WTC11 (cell line): ENCODE measurements around the gene KCNT2. TPM values are rescaled to one million over a fixed set of nuclear protein-coding genes. Genes with fewer than 3 reads are reported as not detected.

Source experiments
- ATAC-seq: fragments of 200-7000 bp; cut with Tn5 transposase; 2 replicates; pipeline ENCODE4 v1.10.0; 2021; ENCODE audit warnings: mild to moderate bottlenecking, moderate library complexity
- Bru-seq: library from RNA; stranded (reverse); fragments of 400-500 nt; gene quantifications from one replicate; lab custom pipeline; 2021; lab: Mats Ljungman, UMichigan
- CTCF ChIA-PET: fragments of 300-600 bp; sonication (Branson Sonifier 250); formaldehyde crosslinking; loops from one replicate; lab custom pipeline; 2021; ENCODE audit warnings: antibody characterized with exemption; lab: Charles Lee
- POLR2A ChIA-PET: fragments of 350-600 bp; sonication (Branson Sonifier 250); formaldehyde crosslinking; loops from one replicate; lab custom pipeline; 2021; ENCODE audit warnings: antibody characterized with exemption; lab: Charles Lee
- DNase-seq: peaks from one replicate; pipeline ENCODE4 v3.0.0; 2021; ENCODE audit warnings: low spot score
- H3K27ac Mint-ChIP-seq: 2 replicates; pipeline ENCODE4 v1.8.0; 2021; ENCODE audit warnings: mixed read lengths
- H3K27me3 Mint-ChIP-seq: 2 replicates; pipeline ENCODE4 v1.8.0; 2021; ENCODE audit warnings: low read depth, mild to moderate bottlenecking, moderate library complexity, mixed read lengths
- H3K36me3 Mint-ChIP-seq: 2 replicates; pipeline ENCODE4 v1.8.0; 2021; ENCODE audit warnings: mixed read lengths
- H3K4me1 Mint-ChIP-seq: 2 replicates; pipeline ENCODE4 v1.8.0; 2022; ENCODE audit warnings: mixed read lengths
- H3K4me3 Mint-ChIP-seq: 2 replicates; pipeline ENCODE4 v1.8.0; 2021; ENCODE audit warnings: mild to moderate bottlenecking, moderate library complexity, mixed read lengths
- H3K9me3 Mint-ChIP-seq: 2 replicates; pipeline ENCODE4 v1.8.0; 2021; ENCODE audit warnings: mixed read lengths
- ARID4B ChIP-seq: sonication (generic); formaldehyde crosslinking; IDR thresholded peaks from 2 replicates; pipeline ENCODE4 v1.8.0; 2023; ENCODE audit warnings: missing genetic modification reagents, mild to moderate bottlenecking, borderline replicate concordance
- E2F1 ChIP-seq: sonication (generic); formaldehyde crosslinking; IDR thresholded peaks from 2 replicates; pipeline ENCODE4 v1.8.0; 2022; ENCODE audit warnings: mild to moderate bottlenecking, missing genetic modification reagents
- E2F4 ChIP-seq: sonication (generic); formaldehyde crosslinking; IDR thresholded peaks from 2 replicates; pipeline ENCODE4 v1.8.1; 2022; ENCODE audit warnings: low read depth, mild to moderate bottlenecking, moderate library complexity, missing genetic modification reagents, borderline replicate concordance
- EMX1 ChIP-seq: fragments of 250-450 bp; sonication (Bioruptor Pico); IDR thresholded peaks from 2 replicates; pipeline ENCODE4 v1.8.0; 2021; ENCODE audit warnings: mild to moderate bottlenecking
- FOXP1 ChIP-seq: sonication (generic); formaldehyde crosslinking; IDR thresholded peaks from 2 replicates; pipeline ENCODE4 v1.8.0; 2022; ENCODE audit warnings: missing genetic modification reagents, mild to moderate bottlenecking, moderate library complexity, borderline replicate concordance
- GTF2I ChIP-seq: fragments of 250-450 bp; sonication (Bioruptor Pico); conservative IDR thresholded peaks from 2 replicates; pipeline ENCODE4 v1.4.0; 2021; ENCODE audit warnings: mild to moderate bottlenecking
- IRF2 ChIP-seq: sonication (generic); formaldehyde crosslinking; IDR thresholded peaks from 2 replicates; pipeline ENCODE4 v1.8.0; 2022; ENCODE audit warnings: low read depth, missing genetic modification reagents, borderline replicate concordance
- MAX ChIP-seq: sonication (generic); formaldehyde crosslinking; IDR thresholded peaks from 2 replicates; pipeline ENCODE4 v1.8.0; 2022; ENCODE audit warnings: mild to moderate bottlenecking, missing genetic modification reagents
- MYBL2 ChIP-seq: sonication (generic); formaldehyde crosslinking; IDR thresholded peaks from 2 replicates; pipeline ENCODE4 v1.8.1; 2023; ENCODE audit warnings: mild to moderate bottlenecking, moderate library complexity, missing genetic modification reagents
- NFE2L1 ChIP-seq: sonication (generic); formaldehyde crosslinking; IDR thresholded peaks from 2 replicates; pipeline ENCODE4 v1.8.1; 2023; ENCODE audit warnings: missing genetic modification reagents
- NFYB ChIP-seq: sonication (generic); formaldehyde crosslinking; conservative IDR thresholded peaks from 2 replicates; pipeline ENCODE4 v1.8.0; 2022; ENCODE audit warnings: low read depth, missing genetic modification reagents
- NR3C1 ChIP-seq: sonication (generic); formaldehyde crosslinking; conservative IDR thresholded peaks from 2 replicates; pipeline ENCODE4 v1.8.1; 2023; ENCODE audit warnings: low read depth, mild to moderate bottlenecking, missing genetic modification reagents
- SP1 ChIP-seq: sonication (generic); formaldehyde crosslinking; conservative IDR thresholded peaks from 2 replicates; pipeline ENCODE4 v1.8.1; 2022; ENCODE audit warnings: missing genetic modification reagents
- TEAD4 ChIP-seq: sonication (generic); formaldehyde crosslinking; IDR thresholded peaks from 2 replicates; pipeline ENCODE4 v1.8.0; 2022; ENCODE audit warnings: mild to moderate bottlenecking, missing genetic modification reagents
- ZBTB21 ChIP-seq: sonication (generic); formaldehyde crosslinking; IDR thresholded peaks from 2 replicates; pipeline ENCODE4 v1.8.1; 2023; ENCODE audit warnings: mild to moderate bottlenecking, missing genetic modification reagents, borderline replicate concordance
- ZBTB43 ChIP-seq: sonication (generic); formaldehyde crosslinking; IDR thresholded peaks from 2 replicates; pipeline ENCODE4 v1.8.1; 2023; ENCODE audit warnings: mild to moderate bottlenecking, missing genetic modification reagents
- ZNF263 ChIP-seq: sonication (generic); formaldehyde crosslinking; IDR thresholded peaks from 2 replicates; pipeline ENCODE4 v1.8.1; 2022; ENCODE audit warnings: low read depth, mild to moderate bottlenecking, moderate library complexity, missing genetic modification reagents
- ZNF532 ChIP-seq: fragments of 250-450 bp; sonication (Bioruptor Pico); IDR thresholded peaks from 2 replicates; pipeline ENCODE4 v1.9.0; 2021; ENCODE audit warnings: mild to moderate bottlenecking, borderline replicate concordance
- ZNF671 ChIP-seq: fragments of 250-450 bp; sonication (Bioruptor Pico); IDR thresholded peaks from 2 replicates; pipeline ENCODE4 v1.8.0; 2021; ENCODE audit warnings: mild to moderate bottlenecking
- ZSCAN18 ChIP-seq: fragments of 250-450 bp; sonication (Bioruptor Pico); IDR thresholded peaks from 2 replicates; pipeline ENCODE4 v2.1.2; 2022; ENCODE audit warnings: mild to moderate bottlenecking, moderate library complexity
- long read RNA-seq, 3 experiments: library from RNA in 1 of 3; library from capped mRNA in 1 of 3; library from polyadenylated mRNA in 1 of 3; unstranded in 2 of 3; stranded (forward) in 1 of 3; transcript quantifications; one replicate each; pipeline ENCODE4 v2.0.0, GENCODE V29; 2021
- total RNA-seq: library from RNA; stranded (reverse); gene quantifications from 3 replicates; pipeline ENCODE4 v1.2.3, GENCODE V29; 2021

KCNT2 gene
- total RNA-seq (11.6 to 14.2 TPM (median 12.4 TPM) in 3 replicates), Bru-seq, nascent RNA (percentile 89 among the genes with signal in this experiment)
- long read RNA-seq, experiment 1, full-length matches to known transcripts = 4 of 40 reads
- long read RNA-seq, experiment 1, partial matches to known transcripts = 12 of 40 reads
- long read RNA-seq, experiment 1, other reads (novel, unspliced or antisense) = 24 of 40 reads
- long read RNA-seq, experiment 2, partial matches to known transcripts = 1 of 9 reads
- long read RNA-seq, experiment 2, other reads (novel, unspliced or antisense) = 8 of 9 reads
- long read RNA-seq, experiment 3, partial matches to known transcripts = 3 of 4 reads
- long read RNA-seq, experiment 3, other reads (novel, unspliced or antisense) = 1 of 4 reads

GRCh38 chr1:196608390-196609369, at the start of gene KCNT2:
Gene KCNT2, minus strand, starts transcription at chr1:196608440. Its CDS starts 131 bp downstream, at chr1:196608309.
- POLR2A ChIA-PET = interaction anchor here (0.6 to 1.9 kb wide), 15 partner anchors 9 to 658 kb away, joined by 3 to 7 read pairs (median 3); no protein-coding TSS in a partner anchor
- Mint-ChIP-seq H3K4me1 (peaks cover 57% of the 10 kb centered on the region), H3K27ac (peak within 1 kb of the TSS; percentile 99), H3K27me3 (no peaks in the 10 kb centered on the region), H3K4me3 (peak within 1 kb of the TSS; percentile 92), H3K36me3 (peaks cover 3% of the 10 kb centered on the region), H3K9me3 (no peaks in the 10 kb centered on the region)
- peak; percentile 92 for ATAC-seq
- CTCF ChIA-PET = interaction anchor here (0.6 to 1.1 kb wide), 5 partner anchors 14 to 430 kb away, joined by 3 to 4 read pairs (median 3); no protein-coding TSS in a partner anchor
- DNase-seq = peak; percentile 97
- peak; percentile 26; the same call in 1 of the 2 replicates for TF ChIP-seq FOXP1 (CRISPR knock-in tag)
- peak; percentile 92 for TF ChIP-seq MAX (CRISPR knock-in tag)
- peak; percentile 69 for TF ChIP-seq SP1
- no peak for TF ChIP-seq ZNF532 (CRISPR knock-in tag)
- no peak for TF ChIP-seq E2F1 (CRISPR knock-in tag)
- TF ChIP-seq NFE2L1 (CRISPR knock-in tag) = 0 out of 2 replicates have a peak, but pooled peaks have one; percentile 25
- TF ChIP-seq ARID4B (CRISPR knock-in tag) = peak; percentile 81
- peak; percentile 65 for TF ChIP-seq NFYB (CRISPR knock-in tag)
- no peak for TF ChIP-seq EMX1
- TF ChIP-seq ZBTB21 = no peak
- peak; percentile 61; the same call in 1 of the 2 replicates for TF ChIP-seq NR3C1 (CRISPR knock-in tag)
- no peak for TF ChIP-seq ZSCAN18 (CRISPR knock-in tag)
- peak; percentile 64; the same call in 1 of the 2 replicates for TF ChIP-seq ZBTB43
- TF ChIP-seq E2F4 (CRISPR knock-in tag) = no peak
- TF ChIP-seq TEAD4 = no peak
- TF ChIP-seq ZNF671 (CRISPR knock-in tag) = no peak
- peak; percentile 21; the same call in 1 of the 2 replicates for TF ChIP-seq MYBL2 (CRISPR knock-in tag)
- no peak for TF ChIP-seq ZNF263 (CRISPR knock-in tag)
- TF ChIP-seq IRF2 (CRISPR knock-in tag) = no peak
- no peak for TF ChIP-seq GTF2I (CRISPR knock-in tag)
